Stromal cell of bone marrow (primary cell): ENCODE results near the gene CDC16.
A peak's percentile ranks its signal among the peaks of the same experiment; 100 is the strongest.
"Not testable (repeated sequence)": the region's sequence is repeated elsewhere in the genome, so short reads cannot be mapped to it uniquely, and the experiment has no call there.

Experiments
- DNase-seq: peaks from one replicate; pipeline ENCODE4 v3.0.0-alpha.2; 2012; ENCODE audit warnings: low read depth

The CDC16 gene

DNA sequence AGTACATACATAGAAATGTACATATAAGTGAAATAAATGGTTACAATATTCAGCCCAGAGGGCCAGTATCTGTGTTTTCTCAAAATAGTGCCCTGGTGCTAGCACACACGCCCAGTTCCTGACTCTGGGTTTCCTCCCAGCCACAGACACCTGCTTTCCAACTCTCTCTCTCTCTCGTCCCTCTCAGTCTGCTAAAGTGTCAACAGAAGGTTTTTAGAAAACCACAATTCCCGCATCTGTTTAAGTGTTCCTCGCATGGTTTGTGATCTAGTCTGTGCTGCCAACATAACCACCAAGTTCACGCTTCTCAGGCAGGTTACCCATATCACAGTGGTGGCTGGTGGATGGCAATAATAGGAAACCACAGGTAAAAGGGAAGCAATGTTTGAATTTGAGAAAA, 28.9 kb downstream of the CDC16 start:
- DNase-seq: no peak

DNA sequence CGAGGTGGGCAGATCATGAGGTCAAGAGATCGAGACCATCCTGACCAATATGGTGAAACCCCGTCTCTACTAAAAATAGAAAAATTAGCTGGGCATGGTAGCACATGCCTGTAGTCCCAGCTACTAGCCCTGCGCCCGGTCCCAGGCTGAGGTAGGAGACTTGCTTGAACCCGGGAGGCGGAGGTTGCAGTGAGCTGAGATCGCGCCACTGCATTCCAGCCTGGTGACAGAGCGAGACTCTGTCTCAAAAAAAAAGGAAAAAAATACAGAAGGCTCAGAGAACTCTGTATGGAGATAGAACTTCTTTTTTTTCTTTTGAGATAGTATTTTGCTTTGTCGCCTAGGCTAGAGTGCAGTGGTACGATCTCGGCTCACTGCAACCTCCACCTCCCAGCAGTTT, 29.6 kb downstream of the CDC16 start:
- not testable (repeated sequence) for DNase-seq

DNA sequence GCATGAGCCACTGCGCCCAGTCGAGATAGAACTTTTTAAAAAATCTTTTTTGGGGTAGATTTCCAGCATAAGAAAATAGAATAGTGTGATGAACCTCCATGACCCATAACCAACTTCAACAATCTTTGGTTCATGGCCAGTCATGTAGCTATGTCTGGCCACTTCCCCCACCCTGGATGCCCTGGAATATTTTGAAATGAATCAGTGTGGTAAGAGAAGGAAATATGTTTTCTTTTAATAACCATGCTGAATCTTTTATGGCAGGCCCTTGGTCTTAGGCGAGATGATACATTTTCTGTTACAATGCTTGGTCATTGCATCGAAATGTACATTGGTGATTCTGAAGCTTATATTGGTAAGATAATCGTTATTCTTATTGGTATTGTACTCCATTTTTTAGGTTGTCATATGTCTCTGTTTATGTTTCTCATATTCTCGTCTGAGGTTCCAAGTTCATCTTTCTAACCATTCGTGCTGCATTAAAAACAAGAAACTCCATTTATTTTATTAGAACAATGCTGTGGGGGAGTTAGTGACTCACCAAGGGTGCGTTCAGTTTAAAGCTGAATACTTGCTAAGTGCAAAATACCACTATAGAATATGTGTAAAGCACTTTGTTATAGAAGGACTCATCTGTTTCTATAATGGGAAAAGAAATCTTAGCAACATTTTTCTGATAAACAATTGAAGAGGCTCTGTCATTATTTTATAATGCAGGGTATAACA, 30.4 kb downstream of the CDC16 start:
- DNase-seq: peak; percentile 79

DNA sequence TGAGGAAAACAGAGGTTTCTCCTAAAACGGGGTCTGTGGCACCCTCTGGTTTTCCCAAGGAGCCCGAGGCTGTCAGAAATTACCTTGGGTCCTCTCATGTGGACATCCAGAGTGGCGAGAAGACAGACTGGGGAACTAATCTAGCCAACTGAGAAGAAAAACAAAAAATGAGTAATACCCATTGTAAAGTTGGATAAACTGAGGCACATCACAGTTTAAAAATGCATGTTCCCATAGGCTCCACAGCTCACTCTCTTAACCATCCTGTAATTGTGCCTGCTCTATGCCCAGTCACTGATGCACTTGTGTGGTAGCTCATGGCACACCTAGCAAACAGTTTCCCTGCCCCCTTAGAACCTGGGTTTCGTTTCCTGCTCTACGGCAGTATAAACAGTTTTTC, 31.5 kb downstream of the CDC16 start:
- no peak for DNase-seq

DNA sequence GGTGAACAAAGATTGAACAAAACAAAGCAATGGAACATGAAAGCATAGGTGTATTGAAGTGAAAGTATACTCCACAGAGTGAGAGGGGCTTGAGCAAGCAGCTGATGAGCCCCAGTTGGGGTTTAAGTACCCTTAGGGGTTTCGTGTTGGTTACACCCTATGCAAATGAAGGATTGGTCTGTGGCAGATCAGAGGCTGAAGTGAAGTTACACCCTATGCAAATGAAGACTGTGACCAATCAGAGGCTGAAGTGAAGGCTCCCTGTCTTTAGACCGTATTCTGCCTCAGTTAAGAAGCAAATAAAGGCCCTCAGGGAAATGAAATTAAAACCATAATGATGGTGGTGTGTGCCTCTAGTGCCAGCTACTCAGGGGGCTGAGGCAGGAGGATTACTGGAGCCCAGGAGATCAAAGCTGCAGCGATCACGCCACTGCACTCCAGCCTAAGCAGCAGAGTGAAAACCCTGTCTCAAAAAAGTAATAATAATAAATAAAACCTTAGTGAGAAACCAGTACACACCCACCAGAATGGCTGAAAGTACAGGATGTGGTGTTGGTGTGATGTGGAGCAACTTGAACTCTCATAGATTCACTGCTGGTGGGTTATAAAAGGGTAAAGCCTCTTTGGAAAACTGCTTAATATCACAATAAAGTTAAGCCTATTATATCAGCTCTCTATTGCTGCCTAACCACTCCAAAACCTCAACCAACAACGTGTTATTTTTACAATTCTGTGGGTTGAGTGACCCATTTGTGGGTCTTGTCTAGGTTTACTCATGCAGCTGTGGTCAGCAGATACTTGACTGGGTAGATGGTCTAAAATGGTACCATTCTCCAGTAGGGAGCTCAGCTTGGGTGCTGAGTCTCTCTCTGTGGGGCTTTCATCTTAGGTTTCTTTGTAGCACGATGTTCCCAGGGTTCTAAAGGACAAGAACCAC, 33.9 kb downstream of the CDC16 start:
- DNase-seq: peak; percentile 20

DNA sequence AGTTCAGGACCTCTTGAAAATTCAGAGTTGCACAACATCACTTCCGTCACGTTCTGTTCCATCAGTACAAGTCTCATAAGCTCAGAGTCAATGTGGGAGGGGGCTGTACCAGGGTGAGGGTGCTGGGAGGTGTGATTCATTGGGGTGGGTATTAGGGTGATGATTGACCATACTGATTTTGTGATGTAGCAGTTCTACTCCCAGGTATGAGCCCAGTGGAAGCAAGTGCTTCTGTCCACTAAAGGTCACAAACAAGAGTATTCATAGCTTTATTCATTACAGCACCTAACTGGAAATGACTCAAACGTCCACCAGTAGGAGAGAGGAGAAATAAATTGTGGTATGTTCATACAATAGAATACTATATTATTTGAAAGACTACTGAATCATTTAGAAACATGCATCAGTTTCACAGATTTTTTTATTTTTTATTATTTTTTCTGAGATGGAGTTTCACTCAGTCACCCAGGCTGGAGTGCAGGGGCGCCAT, 34.6 kb downstream of the CDC16 start:
- no peak for DNase-seq

DNA sequence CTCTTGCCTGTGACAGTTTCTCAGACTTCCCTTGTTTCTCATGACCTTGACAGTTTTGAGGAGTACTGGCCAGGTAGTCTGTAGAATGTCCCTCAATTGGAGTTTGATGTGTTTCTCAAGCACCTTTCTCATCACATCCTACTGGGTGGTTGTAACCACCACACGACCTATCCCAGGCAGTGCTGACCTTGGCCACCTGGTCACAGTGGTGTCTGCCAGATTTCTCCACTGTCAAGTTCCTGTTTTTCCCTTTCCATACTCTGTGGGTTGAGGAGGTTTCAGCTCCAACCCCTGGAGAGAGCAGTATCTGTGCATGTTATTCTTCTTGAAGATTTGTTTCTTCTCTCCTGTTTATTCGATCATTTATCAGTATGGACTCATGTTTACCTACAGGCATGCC, 38.3 kb downstream of the CDC16 start:
- no peak for DNase-seq

DNA sequence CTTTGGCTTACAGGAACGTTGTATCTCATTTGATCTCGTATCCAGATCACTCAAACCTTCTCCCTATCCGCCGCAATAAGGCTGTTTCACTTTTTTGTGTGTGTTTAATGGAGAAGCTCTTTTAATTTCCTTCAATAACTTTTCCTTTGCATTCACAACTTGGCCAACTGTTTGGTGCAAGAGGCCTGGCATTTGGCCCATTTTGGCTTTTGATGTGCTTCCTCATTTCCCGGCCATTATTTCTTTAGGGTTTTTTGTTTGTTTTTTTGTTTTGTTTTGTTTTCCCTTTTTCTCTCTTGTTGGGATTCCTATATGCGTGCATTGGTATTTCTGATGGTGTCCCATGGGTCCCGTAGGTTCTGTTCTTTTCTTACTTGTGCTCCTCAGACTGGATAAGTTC, 40.6 kb downstream of the CDC16 start:
- DNase-seq: no peak

DNA sequence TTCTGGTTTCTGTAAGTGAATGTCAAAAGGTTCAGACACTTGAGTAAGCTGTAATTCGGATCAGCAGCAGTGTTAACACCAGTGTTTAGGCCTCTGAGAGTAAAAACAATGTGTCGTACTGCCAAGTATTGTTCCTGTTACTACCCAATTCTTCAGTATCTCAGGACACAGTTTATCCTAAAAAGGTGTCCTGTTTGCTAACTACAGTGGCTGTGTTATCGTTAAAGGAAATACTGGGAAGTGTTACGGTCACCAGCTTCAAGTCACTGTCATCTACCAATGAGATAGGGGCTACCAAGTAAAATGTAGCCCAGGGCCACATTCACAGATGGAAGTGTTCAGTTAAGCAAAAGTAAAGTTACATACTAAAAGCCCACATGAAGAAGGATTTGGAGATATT, 44.4 kb downstream of the CDC16 start:
- DNase-seq: no peak

DNA sequence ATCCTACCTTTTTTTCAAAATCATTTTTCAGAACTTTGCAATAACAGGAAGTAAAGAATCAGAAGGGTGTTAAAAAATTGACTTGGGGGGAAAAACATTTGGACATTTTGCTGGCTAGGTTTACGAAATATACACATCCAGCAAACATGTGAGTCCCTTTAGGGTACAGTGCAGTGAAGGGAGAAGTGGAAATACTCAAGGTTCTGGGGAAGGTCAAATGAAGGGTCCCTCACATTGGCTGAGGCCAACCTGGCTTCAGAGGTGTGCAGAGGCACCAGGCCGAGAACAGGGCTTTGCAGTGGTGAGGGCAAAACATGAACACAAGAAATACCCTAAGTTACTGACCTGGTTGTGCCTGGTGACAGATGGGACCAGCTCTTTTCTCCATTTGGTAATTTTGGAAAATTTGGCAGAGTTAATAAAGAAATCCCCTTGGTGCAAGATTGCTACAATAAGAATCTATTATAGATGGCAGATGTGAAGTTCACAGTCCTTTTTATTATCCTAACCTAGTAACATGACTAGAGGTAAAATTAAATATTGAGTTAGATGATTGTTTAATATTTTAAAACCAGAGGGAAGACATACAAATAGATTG, 45.2 kb downstream of the CDC16 start:
- no peak for DNase-seq

DNA sequence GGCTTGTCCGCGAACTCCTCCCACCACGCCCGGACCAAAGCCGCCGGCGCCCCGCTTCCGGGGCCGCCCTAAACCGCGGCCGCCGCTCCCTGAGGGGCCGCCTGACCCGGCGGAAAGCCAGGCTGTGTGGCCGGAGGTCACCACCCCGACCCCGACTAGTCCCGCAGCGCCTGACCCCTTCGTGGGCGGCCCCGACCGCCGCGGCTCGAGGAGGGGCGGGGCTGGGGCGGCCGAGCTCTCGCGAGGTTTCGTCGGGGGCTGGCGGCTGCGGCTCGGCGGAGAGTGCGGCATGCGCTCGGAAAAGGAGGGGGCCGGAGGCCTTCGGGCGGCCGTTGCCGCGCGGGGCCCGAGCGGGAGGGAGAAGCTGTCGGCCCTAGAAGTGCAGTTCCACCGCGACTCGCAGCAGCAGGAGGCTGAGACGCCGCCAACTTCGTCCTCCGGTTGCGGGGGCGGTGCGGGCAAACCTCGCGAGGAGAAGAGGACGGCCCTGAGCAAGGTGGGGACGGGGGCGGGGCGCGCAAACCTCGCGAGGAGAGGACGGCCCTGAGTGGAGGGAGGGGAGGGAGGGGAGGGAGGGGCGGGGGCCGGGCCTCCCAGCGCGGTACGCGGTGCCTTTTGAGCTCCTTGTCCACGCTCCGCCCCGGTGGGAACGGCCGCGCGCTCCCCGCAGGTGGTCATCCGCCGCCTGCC, 46.8 kb downstream of the CDC16 start, which contains the start of gene UPF3A:
Gene UPF3A, plus strand, starts transcription at position 251 of the 690 bp plus-strand sequence. Its CDS starts 39 bp downstream, at position 290.
- DNase-seq: peak; percentile 84

DNA sequence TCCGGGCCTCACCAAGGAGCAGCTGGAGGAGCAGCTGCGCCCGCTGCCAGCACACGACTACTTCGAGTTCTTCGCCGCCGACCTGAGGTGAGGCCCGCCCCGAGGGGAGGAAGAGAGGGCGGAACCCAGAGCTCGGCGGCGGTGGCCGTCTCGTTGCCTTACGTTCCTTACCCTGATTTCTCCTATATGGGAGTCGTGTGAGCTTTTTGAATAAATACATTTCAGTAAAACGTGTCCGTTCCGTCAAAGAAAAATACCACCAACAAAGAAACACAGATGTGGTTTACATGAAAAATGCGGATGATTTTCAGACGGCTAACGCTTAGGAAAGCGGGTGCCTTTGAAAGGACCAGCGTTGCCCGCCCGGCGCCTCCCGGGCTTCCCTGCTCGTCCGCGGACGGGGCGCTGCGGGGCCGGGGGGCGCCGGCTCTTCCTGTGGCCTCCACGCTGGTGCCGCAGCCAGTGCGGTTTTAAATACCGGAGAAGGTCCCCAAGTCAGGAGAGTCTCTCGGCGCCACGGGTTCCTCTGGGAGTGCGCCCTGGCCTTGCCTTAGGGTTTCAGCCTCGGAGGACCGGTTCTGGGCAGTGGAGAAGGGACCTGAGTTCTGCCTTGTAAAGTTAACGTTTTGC, 47.5 kb downstream of the CDC16 start:
- DNase-seq: peak; percentile 40

DNA sequence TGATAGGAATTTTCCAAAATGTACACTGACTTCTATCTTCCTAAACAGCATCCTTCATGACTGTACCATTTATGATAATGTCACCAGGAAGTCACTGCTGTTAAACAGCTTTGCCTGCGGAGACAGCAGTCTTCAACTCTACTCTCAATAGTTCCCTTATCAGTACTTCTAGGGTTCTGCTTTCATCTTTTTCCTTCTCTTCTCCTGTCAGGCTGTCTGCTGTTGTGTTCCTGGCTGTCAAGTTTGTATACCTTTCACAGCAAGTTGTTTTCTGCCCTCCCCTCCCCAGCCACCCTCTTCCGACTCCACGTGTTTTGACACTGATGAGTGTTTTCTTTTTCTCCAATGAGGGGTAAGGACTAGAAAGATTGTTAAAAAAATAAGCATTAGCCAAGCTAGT, 48.9 kb downstream of the CDC16 start:
- DNase-seq: no peak

DNA sequence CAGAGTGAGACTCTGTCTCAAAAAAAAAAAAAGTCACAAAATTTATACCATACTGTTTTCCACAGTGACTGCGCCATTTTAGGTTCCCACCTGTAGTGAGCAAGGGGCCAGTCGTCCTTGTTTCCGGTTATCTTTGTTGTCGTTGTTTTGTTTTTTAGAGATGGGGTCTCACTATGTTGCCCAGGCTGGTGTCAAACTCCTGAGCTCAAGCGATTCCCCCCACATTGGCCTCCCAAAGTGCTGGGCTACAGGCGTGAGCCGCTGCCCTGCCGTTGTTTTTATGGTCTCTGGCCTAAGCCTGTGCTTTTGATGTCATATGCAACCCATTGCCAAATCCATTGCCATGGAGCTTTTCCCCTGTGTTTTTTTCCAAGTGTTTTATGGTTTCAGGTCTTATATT, 50.0 kb downstream of the CDC16 start:
- DNase-seq: no peak

DNA sequence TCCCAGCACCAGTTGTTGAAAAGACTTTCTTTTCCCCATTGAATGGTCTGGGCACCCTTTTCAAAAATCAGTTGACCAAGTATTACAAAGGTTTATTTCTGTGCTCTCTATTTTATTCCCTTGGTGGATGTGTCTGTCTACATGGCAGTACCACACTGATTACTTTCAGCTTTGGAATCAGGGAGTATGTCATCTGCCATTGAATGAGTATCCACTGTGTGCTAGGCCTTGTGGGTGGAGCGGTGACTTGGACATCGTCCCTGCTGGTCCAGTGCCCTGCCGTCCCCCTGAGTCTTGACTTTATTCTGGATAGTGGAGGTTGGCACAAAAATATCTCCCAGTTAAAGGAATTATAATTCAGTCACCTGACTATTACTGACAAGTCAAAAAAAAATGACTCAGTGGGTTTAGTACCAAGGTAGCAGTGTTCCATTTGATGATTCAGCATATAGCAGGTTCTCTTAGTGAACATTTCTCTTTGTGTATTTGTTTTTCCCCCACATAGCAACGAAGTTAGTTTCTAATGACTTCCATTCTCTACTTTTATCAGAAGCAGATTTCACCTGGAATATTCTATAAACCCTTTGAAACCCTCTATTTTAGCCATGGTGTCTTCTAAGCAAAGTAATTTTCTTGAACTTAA, 50.6 kb downstream of the CDC16 start:
- no peak for DNase-seq

DNA sequence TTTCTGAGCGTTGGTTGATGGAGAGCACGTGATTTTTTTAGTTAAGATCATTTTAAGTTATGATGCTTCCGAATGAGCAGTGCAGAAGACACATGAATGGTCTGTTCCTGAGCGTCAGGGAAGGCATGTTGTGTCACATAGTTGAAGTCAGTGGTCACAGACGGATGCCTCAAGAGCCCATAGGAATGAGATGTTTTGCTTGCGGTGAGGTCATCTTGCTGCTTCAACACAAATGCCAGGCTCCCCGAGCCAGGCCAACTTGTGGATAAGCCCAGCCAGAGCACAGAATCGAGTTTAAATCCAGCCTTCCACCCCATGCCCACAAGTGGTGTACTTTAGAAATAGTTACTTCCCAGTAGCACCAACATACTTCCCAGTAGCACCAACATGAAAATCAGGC, 52.1 kb downstream of the CDC16 start:
- DNase-seq: peak; percentile 57

DNA sequence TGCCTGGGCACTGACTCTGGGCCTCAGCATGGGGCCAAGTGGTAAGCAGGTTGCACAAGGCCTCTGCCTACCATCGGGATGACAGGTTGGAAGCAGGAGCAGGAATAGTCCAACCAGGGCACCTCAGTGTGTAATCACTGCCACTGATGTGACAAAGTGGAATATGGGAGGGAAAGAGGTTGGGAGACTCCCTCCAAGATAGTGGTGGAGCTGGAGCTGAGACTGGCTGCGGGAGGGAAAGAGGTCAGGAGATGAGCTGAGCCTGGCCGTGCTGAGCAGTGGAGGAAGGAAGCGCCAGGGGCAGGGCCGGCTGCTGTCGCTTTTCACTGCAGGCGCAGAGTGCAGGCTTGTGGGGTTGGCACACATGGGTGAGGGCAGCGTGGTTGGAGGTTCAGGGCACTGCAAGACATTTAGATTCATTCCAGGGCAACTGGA, 53.5 kb downstream of the CDC16 start:
- no peak for DNase-seq

DNA sequence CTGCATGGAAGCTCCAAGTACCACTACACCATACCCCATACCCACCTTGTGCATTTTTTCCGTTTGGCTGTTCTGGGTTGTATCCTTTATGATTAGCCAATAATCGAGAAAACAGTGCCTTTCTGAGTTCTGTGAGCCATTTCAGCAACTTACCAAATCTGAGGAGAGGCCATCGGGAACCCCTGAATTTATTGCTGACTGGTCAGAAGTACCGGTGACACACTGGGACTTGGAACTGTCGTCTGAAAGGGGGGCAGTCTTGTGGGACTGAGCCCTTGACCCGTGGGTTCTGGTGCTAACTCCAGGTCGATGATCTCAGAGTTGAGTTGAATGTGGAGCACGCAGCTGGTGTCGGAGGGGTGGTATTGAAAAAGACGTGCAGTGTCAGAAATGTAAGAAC, 61.8 kb downstream of the CDC16 start:
- DNase-seq: no peak

DNA sequence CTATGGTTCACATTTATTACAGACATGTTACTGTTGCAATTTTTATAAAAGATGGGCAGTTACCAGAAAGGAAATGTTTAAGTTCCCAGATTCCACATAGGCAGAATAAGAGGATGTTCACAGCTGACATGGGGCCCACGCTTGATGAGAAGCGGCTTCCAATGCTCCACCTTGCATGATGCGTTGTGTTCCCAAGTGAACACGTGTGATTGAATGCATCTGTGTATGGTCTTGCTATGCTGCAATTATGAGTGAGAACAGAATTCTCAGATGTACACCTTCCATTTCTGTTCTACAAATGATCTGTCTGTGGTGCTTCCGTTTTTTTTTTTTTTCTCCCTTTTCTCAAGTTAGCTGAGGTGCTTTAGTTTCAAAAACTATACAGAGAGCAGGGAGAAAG, 62.2 kb downstream of the CDC16 start:
- no peak for DNase-seq

DNA sequence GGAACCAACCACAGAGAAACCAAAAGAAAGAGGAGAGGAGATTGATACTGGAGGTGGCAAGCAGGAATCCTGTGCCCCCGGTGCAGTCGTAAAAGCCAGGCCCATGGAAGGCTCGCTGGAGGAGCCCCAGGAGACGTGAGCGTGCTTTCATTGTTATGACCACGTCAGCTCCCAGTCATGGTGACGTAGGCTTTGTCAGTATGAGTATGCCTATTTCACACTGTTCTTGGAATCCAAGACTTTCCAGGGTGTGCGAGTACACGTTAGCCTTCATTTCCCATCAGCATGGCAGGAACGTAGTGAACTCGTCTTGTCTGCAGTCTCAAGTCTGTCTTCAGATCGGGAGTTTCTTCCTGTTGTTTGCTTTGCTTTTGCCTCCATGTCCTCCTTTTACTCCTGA, 64.2 kb downstream of the CDC16 start:
- no peak for DNase-seq
